ENCODE measurements around the gene ZFAND2A.
"Not testable (repeated sequence)": the region's sequence is repeated elsewhere in the genome, so short reads cannot be mapped to it uniquely, and the experiment has no call there.

Gene ZFAND2A

DNA sequence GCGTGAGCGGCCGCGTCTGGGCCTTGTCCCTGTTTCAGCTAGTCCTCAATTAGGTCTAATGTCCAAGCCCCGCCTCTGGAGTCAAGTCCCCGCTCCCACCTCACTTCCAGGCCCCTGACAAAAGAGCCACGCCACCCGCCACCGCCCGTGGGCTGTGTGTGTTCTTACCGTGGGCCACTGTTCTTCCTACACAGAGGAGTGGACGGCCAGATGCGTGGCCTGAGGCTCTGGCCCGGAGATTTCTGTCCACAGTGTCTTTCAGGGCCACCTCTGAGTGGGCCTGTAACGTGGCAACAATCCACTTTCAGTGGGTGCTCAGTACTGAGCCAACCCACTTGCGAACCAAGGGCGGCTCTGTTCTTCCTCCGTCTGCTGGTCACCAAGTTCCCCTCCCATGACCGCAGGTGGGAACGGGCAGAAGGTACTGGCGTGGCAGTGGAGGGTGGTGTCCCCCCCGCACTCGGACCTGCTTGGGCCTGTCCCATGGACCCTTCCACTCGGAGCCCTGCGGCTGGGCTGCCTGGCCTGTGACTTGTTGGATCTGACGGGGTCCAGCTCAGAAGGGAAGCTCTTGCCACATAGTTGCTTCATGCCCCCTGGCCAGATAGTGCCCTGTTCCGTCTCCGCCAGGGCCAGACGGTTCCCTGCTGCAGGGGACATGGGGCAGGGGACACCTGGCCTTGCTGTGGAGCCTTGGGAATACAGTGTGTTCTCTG lies 15.0 kb upstream of the ZFAND2A start:
- DNase-seq = no peak

DNA sequence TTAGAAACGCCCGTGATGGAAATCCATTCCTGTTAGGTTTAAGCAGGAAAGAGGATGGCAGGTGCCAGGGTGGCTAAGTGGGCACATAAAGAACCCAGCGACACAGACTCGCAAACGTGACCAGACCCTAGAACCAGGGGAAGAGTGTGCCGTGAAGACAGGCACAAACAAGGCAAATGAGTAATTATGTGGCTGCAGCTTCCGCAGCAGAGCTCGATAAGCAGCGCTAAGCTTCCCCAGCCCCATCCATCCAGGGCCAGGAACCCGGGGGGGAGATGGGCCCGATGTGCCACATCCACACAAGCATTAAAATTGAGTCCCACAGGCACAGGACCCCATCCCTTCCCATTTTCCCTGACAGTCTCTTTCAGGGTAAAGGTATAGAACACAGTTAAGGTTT lies 14.0 kb upstream of the ZFAND2A start:
- no peak for DNase-seq

DNA sequence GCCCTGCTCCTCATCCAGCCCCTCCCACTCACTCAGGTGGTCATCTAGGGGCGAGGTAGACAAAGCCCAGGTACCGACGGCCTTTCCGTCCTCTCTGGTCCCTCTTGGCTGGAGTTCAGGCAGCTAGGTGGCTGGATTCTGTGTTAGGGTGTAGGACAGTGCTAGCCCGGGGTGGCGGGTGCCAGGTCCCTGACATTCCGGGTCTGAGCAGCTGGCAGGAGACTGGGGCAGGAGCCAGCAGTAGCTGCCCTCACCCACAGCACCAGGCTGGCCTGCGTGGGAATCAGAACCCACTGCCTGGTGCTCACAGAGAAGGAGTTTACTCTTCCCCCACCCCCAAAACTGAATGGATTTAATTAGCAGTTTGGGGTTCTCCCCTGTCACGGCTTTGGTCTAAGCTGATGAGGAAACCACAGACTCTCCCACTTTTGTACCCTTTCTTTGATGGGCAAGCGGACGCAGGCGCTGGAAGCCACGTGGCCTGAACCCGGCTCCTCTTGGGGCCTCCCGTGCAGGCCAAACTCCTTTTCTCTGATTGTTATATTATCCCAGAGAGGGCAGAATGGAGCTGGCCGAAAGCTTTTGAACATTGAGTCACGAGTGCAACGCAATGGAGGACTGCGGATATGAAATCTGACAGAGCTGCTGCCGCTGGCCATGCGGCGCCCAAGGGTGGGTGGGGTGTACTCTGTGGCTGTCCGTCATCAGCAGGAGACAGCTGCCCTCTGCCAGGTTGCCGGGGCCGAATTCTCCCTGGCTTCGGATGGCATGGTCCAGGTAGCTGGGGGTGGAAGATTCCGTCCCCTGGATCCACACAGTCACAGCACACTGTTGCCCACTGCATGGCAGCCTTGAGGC lies 12.9 kb upstream of the ZFAND2A start:
- DNase-seq = no peak

DNA sequence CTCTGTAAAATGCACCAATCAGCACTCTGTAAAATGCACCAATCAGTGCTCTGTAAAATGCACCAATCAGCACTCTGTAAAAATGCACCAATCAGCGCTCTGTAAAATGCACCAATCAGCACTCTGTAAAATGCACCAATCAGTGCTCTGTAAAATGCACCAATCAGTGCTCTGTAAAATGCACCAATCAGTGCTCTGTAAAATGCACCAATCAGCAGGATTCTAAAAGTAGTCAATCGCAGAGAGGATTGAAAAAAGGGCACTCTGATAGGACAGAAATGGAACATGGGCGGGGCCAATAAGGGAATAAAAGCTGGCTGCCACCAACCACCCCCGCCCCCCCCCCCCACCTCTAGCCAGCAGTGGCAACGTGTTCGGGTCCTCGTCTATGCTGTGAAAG lies 11.5 kb upstream of the ZFAND2A start:
- DNase-seq = not testable (repeated sequence)

DNA sequence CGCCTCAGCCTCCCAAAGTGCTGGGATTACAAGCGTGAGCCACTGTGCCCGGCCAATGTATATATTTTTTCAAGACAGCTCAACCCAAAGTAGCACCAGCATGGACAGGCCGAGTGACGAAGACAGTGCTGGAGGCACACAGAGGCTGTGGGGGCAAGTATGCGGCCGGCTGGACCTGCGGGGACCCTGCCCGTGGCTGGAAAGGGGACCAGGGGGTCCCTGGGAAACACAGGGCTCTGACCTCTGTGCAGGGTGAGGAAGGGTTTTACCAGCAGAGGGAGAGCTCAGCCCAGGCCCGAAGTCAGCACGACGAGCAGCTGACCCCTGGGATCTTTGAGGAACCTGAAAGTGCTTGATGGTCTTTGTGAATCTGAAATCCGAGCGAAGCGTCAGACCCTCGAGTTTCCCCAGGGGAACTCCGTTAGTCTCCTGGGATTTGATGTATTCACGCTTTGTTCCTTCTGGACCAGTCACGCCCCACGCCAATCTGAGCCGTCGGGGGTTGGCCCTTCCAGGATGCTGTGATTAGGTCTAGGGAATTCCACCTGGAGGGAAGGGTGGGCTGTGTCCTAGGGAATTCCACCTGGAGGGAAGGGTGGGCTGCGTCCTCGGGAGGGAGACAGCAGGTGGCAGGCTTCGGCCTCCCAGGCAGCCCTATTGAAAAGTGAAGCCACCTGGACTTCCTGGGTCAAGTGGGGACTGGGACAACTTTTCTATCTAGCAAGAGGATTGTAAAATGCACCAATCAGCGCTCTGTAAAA lies 10.9 kb upstream of the ZFAND2A start:
- DNase-seq = no peak

DNA sequence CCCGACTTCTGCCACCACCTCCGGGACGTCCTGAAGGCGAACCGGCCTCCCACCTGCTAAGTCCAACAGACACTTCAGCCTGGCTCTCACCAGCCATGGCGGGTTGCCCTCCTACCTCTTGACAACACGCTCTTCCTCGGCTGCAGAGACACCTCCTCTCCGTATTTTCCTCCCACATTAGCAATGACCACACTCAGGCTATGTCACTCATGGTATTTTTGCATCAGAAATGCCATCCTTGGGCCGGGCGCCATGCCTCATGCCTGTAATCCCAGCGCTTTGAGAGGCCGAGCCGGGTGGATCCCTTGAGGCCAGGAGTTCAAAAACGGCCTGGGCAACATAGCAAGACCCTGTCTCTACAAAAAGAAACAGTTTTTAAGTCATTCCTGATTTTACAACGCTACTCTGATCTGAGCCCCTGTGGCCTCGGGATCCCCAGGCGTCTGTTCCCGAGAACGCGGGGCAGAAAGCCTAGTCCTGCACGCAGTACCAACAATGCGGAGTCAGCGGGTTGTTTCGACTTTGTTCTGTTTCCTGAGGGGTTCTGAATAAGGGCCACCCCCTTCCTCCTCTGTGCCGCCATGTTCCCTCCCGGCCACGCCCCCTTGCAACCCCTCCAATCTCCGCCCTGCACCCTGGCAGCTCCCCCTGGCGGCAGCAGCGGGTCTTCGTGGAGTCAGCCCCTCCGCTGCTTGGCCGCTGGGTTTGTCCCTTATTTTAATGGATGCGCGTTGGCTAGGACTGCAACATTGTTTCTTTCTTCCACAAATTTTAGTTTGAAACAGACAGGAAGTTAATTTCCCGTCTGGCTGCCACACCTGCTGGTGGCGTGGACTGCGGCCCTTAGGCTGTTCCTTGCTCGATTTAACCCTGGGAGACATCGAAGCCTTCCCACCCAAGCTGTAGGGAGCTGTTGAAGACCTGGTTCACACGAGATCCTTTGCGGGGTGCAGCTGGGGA lies 9.7 kb upstream of the ZFAND2A start:
- peak; percentile 96 for DNase-seq

DNA sequence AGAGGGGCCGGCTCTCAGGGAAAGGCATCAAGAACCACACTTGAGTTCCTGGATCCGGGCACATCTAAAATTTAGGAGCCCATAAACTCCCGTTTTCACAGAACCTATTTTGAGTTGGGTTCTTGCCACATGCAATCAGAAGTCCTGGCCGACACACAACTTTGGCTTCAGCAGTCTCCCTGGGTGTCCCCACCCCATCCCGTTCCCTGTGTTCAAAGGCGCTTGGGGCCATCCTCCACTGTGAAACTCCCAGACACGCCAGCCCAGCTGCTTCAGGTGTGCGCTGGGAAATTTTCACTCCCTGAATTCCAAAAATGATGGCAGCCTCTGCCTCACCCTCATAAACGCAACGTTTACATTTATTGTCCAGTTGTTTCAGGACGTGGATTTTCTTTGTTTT lies 8.4 kb upstream of the ZFAND2A start:
- no peak for DNase-seq

DNA sequence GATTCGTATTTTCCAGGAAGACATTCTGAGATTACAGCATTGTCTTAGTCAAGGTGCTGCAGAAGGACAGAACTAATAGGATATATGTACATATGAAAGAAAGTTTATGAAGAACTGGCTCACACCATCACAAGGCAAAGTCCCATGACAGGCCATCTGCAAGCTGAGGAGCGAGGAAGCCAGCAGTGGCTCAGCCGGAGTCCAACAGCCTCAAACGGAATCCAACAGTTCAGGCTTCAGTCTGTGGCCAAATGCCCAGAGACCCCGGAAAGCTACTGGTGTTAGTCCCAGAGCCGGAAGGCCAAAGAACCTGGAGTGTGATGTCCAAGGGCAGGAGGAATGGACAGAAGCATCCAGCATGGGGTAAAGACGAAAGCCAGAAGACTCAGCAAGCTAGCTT lies 4.4 kb upstream of the ZFAND2A start:
- no peak for DNase-seq

DNA sequence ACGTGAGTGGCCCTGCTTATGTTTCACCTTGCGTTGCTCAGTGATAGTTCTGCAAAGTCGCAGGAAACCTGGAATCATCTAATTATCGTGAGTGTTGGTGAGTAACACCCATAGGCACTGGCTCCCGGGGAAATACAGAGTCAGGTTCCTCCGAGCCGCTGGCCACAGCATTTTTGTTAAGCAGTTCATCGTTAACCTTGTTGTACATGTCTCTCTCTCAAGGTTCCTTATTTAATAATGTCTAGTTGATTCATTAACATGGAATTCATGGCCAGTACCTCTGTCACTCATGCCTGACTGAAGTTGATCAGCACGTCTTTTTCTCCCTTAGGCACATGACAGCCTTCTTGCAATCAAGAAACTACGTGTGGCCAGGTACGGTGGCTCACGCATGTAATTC lies 3.1 kb upstream of the ZFAND2A start:
- DNase-seq = no peak

DNA sequence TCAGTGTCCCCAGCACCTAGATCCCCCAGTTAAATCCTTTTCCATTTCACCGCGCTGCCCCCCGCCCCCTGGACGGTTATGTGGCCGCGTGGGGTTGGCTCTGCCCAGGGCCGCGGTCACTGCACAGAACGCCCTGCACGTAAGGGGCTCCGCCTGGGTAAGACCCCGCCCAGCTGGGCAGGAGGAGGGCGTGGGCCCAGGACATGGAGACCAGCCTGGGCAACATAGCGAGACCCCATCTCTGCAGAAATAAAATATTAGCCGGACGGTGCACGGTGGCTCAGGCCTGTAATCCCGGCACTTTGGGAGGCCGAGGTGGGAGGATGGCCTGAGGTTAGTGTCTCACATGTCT lies 650 bp upstream of the ZFAND2A start:
- DNase-seq = peak; percentile 68

DNA sequence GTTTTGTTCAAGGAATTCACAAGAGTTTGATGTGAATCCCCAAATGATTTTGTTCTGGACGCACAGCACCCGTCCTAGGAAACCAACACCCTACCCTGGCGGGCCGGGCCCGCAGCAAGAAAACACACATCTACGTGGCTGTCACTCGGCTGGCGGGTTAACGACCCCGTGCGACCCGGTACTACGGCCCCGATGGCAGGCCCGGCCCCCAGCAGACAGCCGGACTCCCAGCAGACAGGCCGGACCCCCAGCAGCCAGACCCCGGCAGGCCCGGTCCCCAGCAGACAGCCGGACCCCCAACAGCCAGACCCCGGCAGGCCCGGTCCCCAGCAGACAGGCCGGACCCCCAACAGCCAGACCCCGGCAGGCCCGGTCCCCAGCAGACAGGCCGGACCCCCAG lies 765 bp downstream of the ZFAND2A start:
- DNase-seq = not testable (repeated sequence)

DNA sequence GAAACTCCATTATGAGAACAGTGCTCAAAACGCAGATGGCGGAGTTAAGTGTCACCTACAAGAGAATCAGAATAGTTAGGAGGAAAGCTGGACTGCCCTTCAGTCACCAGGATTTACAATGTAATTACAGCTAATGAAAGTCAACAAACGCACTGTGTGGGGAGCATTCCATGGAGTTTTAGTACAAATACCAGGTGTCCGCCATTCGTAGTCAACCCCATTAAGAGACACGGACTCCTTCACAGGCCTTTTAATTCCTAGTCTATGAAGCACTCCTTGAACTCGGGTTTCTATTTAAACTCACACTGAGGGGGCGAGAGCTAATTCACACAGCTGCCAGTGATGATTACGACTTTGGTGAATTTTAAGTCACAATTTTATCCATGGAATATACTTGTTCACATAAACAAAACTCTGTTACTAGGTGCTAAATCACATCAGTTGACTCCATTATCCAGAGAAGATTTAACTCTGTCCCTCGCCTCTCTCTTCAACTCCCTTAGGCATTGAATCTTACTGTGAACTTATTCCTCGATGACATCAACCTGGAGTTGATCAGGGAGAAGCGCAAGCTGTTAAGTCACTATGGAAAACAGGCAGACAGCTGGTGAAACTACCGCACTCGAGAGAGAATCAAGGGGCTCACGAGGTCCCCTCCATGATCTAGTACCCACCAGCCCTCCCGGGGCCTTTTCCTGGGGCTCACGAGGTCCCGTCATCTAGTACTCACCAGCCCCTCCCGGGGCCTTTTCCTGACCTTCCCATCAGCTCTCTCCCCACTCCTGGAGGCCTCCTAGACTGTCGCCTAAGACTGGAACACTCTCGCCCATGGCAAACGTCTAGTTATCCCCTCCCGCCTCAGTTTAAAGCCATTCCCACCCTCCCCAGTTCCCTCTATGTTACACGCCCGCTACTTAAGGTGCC lies 1.5 kb downstream of the ZFAND2A start:
- no peak for DNase-seq

DNA sequence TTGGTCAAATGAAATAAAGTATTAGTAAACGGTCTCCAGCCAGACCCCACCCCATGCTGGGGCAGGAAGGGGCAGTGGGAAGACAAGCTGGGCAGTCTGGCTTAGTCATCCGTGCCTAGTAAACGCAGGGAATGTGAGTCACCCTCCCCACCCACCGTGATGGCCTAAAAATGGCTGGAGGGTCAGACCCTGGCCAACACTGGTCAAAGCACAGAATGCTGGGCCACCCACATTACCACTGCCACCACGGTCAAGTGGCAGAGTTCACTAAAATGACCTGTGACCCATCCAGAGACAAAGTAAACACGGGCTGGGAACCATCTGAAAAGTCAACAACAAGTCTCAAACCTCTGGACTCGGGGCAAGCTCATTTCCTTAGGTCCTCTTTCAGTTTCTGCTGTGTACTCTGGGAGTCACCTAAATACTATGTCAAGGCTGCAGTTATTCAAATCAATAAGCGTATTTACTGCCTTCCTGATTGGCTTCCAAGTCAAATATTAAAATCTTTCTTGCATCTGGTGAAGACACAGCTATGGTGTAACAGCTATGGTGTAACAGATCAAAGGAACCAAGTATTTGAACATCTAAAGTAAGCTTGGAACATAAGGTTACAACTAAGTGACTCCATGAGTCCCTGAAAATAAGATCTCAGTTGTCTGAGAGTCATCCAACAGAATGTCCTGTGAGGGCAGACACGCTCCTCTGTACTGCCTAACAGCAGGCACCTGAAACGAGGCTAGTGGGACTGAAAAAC lies 3.0 kb downstream of the ZFAND2A start:
- DNase-seq = no peak

DNA sequence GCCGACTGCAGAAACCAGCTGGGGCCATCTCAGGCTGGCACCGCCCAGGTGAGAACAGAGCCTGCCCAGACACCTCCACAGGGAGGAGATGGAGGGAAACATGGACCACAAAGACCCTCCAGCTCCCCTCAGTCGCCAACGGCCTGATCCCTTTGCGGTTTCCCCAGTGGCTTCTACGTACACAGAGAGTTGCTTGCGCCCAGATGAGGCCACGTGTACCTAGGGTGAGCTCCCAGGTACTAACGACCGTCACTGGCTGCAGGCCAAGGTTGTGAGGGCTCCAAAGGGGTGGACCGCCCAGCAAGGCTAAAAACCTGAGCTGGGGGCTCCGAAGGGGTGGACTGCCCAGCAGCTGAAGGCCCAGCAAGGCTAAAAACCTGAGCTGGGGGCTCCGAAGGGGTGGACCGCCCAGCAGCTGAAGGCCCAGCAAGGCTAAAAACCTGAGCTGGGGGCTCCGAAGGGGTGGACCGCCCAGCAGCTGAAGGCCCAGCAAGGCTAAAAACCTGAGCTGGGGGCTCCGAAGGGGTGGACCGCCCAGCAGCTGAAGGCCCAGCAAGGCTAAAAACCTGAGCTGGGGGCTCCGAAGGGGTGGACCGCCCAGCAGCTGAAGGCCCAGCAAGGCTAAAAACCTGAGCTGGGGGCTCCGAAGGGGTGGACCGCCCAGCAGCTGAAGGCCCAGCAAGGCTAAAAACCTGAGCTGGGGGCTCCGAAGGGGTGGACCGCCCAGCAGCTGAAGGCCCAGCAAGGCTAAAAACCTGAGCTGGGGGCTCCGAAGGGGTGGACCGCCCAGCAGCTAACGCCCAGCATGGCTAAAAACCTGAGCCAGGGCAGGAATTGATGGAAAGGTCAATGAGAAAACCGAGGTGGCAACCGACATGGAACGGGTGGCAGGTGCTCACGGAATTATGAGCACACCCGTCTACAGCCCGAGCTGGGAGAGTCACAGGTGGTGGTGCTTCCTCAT lies 3.9 kb downstream of the ZFAND2A start:
- not testable (repeated sequence) for DNase-seq

DNA sequence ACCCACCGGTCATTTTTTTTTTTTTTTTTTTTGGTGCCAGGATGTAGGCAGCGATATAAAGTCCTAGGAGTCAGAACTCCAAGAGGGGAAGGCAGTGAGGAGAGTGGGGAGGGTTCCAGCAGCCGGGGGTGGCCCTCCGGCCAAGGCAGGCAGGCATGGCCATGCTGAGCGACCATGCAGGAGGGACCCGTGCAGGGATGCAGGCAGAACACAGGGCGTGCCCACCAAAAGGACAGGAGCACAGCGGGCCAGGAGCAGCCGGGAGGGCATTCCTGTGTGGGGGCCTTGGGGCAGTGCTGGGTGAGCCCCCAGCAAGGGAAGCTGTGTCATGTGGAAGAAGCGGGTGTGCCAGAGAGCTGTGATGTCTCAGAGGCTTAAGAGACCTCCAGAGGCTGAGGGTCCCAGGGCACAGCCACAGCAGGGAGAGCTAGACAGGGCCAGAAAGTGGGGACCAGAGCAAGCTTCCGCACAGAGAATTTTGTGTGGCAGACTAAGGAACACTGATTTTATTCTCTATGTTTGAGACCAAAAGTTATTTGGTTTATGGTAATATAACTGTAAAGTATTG lies 5.7 kb downstream of the ZFAND2A start:
- DNase-seq = no peak

DNA sequence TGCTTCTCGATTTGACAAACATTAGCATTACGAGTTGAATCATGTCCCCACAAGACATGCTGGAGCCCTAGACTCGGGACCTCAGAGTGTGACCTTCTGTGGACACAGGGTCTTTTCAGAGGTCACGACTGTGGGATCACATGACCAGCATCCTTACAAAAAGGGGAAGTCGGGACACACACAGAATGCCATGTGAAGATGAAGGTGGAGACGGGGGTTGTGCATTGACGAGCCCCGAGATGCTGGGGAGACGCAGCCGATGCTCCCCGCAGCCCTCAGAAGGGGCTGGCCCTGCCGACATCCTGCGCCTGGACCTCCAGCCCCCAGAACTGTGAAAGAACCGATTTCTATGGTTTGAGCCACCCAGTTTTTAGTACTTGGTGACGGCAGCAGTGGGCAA lies 7.5 kb downstream of the ZFAND2A start:
- no peak for DNase-seq

DNA sequence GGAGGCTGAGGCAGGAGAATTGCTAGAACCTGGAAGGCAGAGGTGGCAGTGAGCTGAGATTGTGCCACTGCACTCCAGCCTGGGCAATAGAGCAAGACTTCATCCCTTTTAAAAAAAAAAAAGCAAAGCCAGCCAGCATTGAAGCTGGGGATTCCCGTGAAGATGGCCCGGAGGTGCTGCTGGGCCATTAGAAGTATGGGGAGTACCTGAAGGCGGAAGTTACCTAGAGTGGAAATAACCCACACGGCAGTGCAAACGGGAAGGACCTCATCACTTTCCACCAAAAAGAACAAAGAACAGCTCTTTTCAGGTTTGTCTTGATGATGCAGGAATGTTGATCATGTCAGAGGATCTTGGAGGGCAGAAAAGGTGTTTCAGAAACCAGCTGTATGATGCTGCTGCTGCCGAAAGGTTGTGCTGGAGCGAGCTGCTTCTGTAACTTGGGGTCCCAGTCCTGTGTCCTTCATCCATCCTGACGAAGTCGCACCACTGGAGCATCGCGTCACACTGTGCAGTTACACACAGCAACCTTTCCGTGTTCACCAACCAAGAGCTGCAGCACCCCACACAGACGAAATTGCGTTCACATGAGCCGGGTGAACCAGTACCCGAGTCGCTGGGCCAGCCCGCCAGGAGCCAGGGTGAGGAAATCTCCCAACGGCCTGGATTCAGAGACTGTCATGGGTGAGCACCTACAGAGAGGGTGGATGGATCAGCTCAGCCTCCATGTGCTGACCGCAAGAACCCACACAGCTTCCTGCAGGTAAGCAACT lies 8.2 kb downstream of the ZFAND2A start:
- DNase-seq = no peak

DNA sequence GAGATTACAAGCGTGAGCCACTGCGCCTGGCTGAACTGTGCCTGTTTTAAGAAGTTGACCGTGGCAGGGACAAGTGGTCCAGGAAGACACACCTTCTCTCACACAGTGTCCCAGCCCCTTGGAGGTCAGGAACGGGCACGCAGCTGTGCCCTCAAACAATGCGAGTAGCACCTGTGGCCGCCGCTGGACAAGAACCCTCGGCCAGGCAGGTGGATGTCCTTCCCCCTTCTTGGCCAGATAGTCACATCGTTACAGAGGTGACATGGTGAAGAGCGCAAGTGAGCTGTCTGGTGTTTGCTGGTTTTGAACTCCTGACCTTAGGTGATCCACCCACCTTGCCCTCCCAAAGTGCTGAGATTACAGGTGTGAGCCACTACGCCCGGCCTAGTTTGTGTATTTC lies 8.8 kb downstream of the ZFAND2A start:
- no peak for DNase-seq

Data from hematopoietic multipotent progenitor cell treated with erythropoietin and hydrocortisone succinate and interleukin-3 and kit ligand, for 4 days (in vitro differentiated cells).